ENCODE data around the gene CLIC3.
A peak's percentile ranks its signal among the peaks of the same experiment; 100 is the strongest.

Gene CLIC3

DNA sequence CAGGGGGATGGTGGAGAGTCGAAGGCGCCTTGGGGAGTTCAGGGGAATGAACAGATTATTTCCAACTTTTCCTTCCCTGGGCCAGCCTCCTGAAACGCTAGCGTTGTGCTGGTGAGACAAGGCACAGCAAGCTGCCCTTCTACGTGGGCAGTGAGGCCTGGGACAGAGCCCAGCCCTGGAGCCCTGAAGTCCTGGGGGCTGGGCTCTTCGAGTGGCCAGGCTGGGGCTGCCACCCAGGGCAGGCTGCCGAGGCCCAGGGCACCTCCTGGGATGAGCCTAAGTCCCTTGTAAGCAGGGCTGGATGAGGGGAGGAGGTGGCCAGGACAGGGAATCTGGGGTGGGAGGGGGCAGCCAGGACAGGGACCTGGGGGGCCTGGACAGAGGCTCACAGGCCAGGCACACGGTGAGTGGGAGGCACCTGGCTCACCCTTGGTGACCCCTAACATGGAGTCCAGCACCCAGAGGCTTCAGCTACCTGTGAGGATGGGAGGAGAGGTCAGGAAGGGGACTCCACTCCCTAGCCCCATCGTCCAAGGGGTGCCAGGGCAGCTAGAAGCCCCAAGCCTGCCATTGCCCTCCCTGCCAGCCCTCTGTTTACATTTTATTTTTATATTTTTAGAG, 45.6 kb downstream of the CLIC3 start:
- DNase-seq = no peak

DNA sequence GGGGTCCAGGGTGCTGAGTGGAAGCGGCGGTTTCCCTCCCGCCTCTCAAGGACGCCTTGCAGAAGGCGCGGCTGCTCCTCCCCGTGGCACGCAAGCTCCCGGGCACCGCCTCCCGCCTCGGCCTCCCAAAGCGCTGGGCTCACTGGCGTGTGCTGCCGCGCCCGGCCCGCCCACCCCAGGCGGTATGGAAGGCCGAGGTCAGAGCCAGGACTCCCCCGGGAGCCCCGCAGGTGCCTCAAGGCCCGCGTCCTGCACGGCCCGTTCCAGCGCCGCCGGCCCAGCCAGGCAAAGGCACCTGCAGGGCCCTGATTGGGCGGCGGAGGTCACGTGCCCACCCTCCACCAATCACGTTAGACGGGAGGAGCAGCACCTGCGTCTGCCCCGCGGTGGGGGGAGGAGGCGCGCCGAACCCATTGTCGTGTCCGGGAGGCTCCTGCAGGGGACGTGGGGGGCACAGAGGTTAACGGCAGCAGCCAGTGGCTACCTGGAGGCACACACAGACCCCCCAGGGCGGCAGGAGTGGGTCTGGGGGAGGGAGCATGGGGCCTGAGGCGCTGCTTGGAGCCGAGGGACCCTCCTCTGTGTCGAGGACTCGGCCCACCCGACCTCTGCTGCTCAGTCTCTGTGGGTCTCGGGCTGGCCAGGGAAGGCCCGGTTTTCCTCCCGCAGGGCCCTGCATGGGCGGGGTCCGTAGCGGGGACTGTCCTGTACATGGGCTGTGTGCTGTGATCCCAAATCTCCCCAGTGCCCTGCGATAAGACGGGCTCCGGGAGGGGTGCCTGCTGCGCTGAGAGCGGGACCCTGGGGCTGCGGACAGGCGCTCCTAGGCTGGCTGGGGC, 46.3 kb downstream of the CLIC3 start:
- DNase-seq = peak; percentile 97

DNA sequence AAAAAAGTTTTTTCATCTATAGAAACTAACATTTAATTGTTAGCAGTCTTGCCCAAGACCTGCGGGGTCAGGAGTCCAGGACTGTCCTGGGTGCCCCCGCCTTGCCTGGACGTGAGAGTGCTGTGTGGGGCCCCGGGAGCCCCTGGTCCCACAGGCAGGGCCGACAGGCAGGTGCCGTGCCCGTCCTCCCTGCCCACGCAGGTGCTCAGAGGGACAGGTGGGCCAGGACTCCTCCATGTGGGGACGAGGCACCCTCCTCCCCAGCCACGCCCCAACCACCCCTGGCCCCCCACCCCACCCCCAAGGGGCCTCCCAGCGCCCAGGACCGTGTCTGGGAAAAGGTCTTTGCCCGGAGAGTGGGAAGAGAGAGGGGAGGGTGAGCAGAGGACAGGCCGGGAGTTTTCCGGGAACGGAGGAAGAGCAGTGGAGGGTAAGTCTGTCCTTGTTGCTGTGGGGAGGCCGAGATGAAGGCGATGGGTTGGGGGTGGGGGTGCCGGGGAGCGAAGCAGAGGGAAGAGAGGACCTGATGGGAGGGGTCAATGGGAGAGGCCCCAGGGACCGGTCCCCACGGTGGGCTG, 47.0 kb downstream of the CLIC3 start:
- DNase-seq = no peak

DNA sequence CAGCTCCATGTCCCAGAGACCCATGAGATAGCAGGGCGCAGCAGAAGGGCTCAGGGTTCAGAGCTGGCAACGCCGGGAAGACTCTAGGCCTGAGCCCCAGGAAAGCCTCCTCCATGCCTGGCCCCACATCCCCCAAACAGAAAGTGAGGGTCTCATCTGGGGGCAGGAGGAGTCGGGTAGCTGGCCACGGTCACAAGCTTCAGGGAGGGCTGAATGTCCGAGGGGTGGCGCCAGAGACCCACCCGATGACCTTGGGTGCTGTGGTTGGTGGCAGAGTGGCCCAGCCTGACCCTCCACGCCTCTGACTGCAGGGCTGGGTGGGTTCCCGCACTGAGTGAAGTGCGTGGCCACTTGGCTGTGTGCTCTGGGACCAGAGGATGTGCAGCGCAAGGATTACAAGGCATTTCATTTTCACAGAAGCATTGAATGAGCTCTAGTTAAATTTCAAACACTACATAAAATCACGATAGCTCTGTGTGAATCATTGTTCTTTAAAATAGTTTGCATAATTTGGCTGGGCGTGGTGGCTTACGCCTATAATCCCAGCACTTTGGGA, 48.3 kb downstream of the CLIC3 start:
- DNase-seq = no peak

DNA sequence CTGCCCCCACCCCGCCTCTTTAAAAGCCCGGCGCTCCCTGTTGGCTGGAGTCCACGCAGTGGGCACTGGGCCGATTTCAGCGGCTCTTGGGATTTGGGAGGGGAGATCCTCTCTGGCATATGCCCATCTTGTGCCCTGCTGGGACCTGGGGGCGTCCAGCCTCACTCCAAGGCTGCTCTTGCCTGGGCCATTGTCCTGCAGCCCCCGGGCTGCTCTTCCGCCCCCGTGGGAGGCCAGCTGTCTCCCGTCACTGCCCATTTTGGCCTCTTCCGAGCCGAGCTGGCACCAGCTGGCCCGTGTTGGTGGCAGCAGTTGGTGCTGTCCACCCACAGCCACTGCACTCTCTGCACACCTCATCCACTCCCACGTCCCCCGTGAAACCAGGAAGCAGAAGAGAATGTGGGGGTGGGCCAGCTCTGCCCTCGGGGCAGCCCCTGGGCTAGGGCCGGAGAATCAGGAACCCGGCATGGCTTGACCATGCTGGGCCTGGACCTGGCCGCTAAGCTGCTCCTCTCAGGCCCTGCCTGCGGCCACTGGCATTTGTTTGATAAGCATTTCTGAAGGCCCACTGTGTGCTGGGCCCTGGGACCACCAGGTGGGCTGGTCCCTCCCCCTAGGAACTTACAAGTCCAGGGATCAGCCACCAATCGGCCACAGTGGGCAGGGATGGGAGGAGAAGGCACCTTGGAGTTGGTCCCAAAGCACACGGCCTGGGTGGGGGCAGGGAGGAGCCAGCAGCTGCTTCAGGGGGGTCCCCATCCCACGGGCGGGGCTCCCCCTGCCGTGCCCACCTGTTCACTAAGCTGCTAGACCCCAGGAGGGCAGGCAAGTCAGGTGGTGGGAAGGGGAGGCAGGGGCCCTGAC, 49.1 kb downstream of the CLIC3 start:
- no peak for DNase-seq

DNA sequence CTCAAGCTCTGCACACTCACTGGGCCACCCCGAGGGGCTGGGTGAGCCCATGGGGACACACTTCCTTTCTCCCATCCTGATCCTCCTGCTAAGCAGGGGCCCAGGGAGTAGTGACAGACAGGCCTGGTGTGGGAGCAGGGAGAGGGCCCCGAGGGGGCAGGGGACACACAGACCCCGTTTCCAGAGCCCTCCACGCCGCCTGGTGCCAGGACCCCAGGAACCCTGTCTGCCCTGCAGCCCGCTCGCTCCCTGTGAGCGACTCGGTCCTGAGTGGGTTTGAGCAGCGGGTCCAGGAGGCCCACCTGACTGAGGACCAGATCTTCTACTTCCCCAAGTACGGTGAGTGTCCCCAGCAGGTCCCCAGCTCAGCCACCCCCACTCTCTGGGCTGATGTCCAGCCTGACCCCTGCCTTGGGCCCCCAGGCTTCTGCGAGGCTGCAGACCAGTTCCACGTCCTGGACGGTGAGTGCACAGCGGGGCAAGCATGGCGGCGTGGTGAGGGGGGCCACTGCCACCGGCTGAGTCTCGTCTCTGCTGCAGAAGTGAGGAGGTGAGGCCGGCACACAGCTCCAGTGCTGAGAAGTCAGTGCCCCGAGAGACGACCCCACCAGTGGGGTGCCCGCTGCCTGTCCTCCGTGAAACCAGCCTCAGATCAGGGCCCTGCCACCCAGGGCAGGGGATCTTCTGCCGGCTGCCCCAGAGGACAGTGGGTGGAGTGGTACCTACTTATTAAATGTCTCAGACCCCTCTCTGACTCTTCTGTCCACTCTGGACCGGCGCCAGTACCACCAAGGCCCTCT, 49.9 kb downstream of the CLIC3 start:
- no peak for DNase-seq

DNA sequence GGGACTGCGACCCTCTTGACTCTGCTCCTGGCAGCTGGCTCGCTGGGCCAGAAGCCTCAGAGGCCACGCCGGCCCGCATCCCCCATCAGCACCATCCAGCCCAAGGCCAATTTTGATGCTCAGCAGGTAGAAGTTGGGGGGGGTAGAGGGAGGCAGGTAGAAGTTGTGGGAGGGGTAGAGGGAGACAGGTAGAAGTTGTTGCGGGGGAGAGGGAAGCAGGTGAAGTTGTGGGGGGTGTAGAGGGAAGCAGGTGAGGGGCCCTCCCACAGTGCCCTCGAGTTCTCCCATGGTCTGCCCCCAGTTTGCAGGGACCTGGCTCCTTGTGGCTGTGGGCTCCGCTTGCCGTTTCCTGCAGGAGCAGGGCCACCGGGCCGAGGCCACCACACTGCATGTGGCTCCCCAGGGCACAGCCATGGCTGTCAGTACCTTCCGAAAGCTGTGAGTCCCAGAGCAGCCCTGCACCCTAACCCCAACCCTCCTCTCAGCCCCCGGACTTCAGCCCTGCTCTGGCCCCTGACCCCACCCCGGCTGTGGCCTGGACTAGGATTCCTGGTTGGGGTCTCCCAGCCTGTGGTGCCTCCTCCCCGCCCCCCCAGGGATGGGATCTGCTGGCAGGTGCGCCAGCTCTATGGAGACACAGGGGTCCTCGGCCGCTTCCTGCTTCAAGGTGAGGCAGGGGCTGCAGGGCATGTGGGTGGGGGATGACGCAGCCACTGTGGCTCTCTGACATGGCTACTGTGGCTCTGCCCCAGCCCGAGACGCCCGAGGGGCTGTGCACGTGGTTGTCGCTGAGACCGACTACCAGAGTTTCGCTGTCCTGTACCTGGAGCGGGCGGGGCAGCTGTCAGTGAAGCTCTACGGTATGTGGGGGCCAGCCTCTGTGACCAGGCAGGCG, 50.8 kb downstream of the CLIC3 start:
- no peak for DNase-seq
